Astrocyte of the spinal cord (primary cell): ENCODE results near the gene CDK5.

Experiments used
- DNase-seq: peaks from one replicate; pipeline ENCODE4 v3.0.0; 2011; ENCODE audit warnings: low read depth, low spot score
- H3K4me3 ChIP-seq: 2 replicates; pipeline ENCODE4 v1.5.1; 2011; ENCODE audit warnings: low read depth, mild to moderate bottlenecking, low read length, moderate library complexity
- in situ Hi-C: cut with HindIII; loops from 2 replicates; pipeline ENCODE4 v1.10.0; 2017; ENCODE audit warnings: low sequenced_read_pairs
- TF ChIP-seq, protein P1 (sequence below): IDR thresholded peaks from 2 replicates; pipeline ENCODE4 v1.5.1; 2012; ENCODE audit warnings: low read depth, mild to moderate bottlenecking, low read length, inconsistent platforms

The CDK5 gene

DNA sequence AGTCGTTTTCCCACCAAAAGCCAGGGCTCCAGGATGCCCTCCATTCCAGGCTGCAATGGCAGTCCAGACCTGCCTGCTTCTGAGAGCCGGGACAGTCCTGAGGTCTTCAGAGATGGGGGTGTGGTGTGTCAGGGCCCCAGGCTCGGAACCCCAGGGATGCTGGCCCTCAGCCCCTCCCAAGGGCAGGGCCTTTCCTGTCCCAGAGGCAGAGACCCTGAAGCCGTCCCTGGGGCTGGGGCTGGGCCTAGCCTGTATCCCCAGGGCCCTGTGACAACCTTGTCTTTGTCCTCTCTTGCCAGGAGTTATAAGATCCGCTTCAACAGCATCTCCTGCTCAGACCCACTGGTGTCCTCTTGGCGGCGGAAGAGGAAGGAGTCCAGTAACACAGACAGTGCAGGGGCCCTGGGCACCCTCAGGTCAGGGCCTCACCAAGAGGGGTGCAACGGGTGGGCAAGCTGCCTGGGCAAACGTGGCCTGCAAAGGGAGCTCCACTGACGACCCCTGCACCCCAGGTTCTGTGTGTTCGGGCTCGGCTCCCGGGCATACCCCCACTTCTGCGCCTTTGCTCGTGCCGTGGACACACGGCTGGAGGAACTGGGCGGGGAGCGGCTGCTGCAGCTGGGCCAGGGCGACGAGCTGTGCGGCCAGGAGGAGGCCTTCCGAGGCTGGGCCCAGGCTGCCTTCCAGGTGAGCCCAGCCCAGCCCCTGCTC lies 51.0 kb downstream of the CDK5 start:
- no peak overlapping the region for H3K4me3 ChIP-seq
- in situ Hi-C loops: no loop called here
- TF ChIP-seq, protein P1, sequence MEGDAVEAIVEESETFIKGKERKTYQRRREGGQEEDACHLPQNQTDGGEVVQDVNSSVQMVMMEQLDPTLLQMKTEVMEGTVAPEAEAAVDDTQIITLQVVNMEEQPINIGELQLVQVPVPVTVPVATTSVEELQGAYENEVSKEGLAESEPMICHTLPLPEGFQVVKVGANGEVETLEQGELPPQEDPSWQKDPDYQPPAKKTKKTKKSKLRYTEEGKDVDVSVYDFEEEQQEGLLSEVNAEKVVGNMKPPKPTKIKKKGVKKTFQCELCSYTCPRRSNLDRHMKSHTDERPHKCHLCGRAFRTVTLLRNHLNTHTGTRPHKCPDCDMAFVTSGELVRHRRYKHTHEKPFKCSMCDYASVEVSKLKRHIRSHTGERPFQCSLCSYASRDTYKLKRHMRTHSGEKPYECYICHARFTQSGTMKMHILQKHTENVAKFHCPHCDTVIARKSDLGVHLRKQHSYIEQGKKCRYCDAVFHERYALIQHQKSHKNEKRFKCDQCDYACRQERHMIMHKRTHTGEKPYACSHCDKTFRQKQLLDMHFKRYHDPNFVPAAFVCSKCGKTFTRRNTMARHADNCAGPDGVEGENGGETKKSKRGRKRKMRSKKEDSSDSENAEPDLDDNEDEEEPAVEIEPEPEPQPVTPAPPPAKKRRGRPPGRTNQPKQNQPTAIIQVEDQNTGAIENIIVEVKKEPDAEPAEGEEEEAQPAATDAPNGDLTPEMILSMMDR: no peak
- no peak for DNase-seq

- in situ Hi-C loops: no loop called here
- DNase-seq: no peak
- no peak overlapping the region for H3K4me3 ChIP-seq
- TF ChIP-seq, protein P1: no peak
Measured at GRCh38 chr7:151005566-151005965, 52.1 kb downstream of the CDK5 start.
